GM06990 (cell line): Measurements from ENCODE around the gene VEGFC.

Experiments
- DNase-seq: peaks from one replicate; pipeline ENCODE4 v3.0.0-alpha.2; 2011; ENCODE audit not compliant: insufficient read length; ENCODE audit errors: extremely low read depth
- H3K27me3 ChIP-seq: replicated peaks from 2 replicates; pipeline ENCODE4 v1.6.0; 2011; ENCODE audit warnings: low read length; ENCODE audit not compliant: control insufficient read depth, insufficient read depth
- H3K36me3 ChIP-seq: 2 replicates; pipeline ENCODE4 v1.5.1; 2011; ENCODE audit warnings: low read length; ENCODE audit not compliant: control insufficient read depth, insufficient read depth
- H3K4me3 ChIP-seq: replicated peaks from 2 replicates; pipeline ENCODE4 v1.5.1; 2011; ENCODE audit warnings: low read depth, mild to moderate bottlenecking, control low read depth, low read length
- CTCF ChIP-seq: IDR thresholded peaks from 2 replicates; pipeline ENCODE4 v1.5.1; 2011; ENCODE audit warnings: low read length, control low read depth, mild to moderate bottlenecking, inconsistent platforms; ENCODE audit not compliant: insufficient read depth, poor library complexity, severe bottlenecking

VEGFC gene

GRCh38 chr4:176788971-176789370 lies 3.8 kb downstream of the VEGFC start:
- Histone ChIP-seq H3K4me3 (no peak overlapping the region), H3K36me3 (no peaks in the 10 kb centered on the region), H3K27me3 (no peaks in the 10 kb centered on the region; the same call in 1 of the 2 replicates)
- no peak for TF ChIP-seq CTCF
- no peak for DNase-seq

DNA sequence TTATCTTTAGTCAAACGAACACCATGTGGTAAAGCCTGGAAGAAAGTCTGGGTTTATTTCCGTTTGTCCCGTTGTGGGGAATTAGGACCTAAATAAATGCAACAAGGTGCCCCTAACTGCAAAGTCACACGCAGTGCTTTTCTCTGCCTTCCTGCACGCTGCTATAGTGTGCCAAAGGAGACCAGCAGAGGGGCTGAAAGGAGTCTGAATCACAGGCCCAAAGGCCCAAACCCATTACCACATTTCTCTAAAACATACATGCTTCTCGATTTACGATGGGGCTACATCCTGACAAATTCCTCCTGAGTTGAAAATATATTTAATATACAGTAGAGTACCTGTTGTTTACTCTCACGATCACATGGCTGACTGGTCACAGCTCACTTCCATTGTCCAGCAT lies 4.5 kb downstream of the VEGFC start:
- Histone ChIP-seq H3K36me3 (no peaks in the 10 kb centered on the region), H3K27me3 (no peaks in the 10 kb centered on the region; the same call in 1 of the 2 replicates), H3K4me3 (no peak overlapping the region)
- no peak for TF ChIP-seq CTCF
- DNase-seq: no peak

- Histone ChIP-seq H3K27me3 (no peaks in the 10 kb centered on the region; the same call in 1 of the 2 replicates), H3K4me3 (no peak overlapping the region), H3K36me3 (no peaks in the 10 kb centered on the region)
- no peak for TF ChIP-seq CTCF
- DNase-seq: no peak
Measured at GRCh38 chr4:176784816-176785215, 7.9 kb downstream of the VEGFC start.

- Histone ChIP-seq H3K36me3 (no peaks in the 10 kb centered on the region), H3K27me3 (no peaks in the 10 kb centered on the region), H3K4me3 (no peak overlapping the region)
- no peak for TF ChIP-seq CTCF
- DNase-seq: no peak
Measured at GRCh38 chr4:176782794-176783193, 9.9 kb downstream of the VEGFC start.

DNA sequence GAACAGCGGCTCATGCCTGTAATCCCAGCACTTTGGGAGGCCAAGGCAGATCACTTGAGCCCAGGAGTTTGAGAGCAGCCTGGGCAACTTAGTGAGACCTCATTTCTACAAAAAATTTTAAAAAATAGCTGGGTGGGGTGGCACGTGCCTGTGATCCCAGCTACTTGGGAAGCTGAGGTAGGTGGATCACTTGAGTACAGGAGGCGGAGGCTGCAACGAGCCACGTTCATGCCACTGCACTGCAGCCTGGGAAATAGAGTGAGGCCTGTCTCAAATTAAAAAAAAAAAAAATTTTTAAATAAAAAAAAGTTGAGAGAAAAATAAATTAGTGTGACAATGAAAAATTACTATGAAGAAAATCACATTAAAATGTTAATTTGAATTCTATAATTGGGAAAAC lies 10.5 kb downstream of the VEGFC start:
- no peak for DNase-seq
- H3K36me3 ChIP-seq: no peaks in the 10 kb centered on the region
- H3K27me3 ChIP-seq: no peaks in the 10 kb centered on the region
- H3K4me3 ChIP-seq: no peak overlapping the region
- TF ChIP-seq CTCF: no peak

- no peaks in the 10 kb centered on the region for H3K36me3 ChIP-seq
- TF ChIP-seq CTCF: no peak
- H3K4me3 ChIP-seq: no peak overlapping the region
- no peaks in the 10 kb centered on the region for H3K27me3 ChIP-seq
- DNase-seq: no peak
Measured at GRCh38 chr4:176781739-176782100, 11.0 kb downstream of the VEGFC start.
